Mammary epithelial cell (primary cell): ENCODE data around the gene MYH10.

Experiments used
- EZH2 ChIP-seq: IDR thresholded peaks from 2 replicates; pipeline ENCODE4 v1.6.1; 2012; ENCODE audit warnings: low read length, inconsistent platforms, borderline replicate concordance
- TF ChIP-seq, protein P1 (sequence below), 2 donors: IDR thresholded peaks in 1 of 2; conservative IDR thresholded peaks in 1 of 2; 2 replicates each; pipeline ENCODE4 v1.5.1; 2011 to 2012; ENCODE audit warnings: inconsistent platforms in 2 of 2, low read length in 2 of 2, mild to moderate bottlenecking in 2 of 2, control low read depth in 1 of 2, low read depth in 1 of 2; ENCODE audit not compliant: insufficient read depth in 1 of 2; ENCODE audit errors: extremely low read depth in 1 of 2

GRCh38 chr17:8436169-8436843 is 194.2 kb downstream of the MYH10 start:
- TF ChIP-seq, protein P1, sequence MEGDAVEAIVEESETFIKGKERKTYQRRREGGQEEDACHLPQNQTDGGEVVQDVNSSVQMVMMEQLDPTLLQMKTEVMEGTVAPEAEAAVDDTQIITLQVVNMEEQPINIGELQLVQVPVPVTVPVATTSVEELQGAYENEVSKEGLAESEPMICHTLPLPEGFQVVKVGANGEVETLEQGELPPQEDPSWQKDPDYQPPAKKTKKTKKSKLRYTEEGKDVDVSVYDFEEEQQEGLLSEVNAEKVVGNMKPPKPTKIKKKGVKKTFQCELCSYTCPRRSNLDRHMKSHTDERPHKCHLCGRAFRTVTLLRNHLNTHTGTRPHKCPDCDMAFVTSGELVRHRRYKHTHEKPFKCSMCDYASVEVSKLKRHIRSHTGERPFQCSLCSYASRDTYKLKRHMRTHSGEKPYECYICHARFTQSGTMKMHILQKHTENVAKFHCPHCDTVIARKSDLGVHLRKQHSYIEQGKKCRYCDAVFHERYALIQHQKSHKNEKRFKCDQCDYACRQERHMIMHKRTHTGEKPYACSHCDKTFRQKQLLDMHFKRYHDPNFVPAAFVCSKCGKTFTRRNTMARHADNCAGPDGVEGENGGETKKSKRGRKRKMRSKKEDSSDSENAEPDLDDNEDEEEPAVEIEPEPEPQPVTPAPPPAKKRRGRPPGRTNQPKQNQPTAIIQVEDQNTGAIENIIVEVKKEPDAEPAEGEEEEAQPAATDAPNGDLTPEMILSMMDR (conservative IDR thresholded peaks at IDR 0.05 in 1 of 2, IDR thresholded peaks at IDR 0.05 in 1 of 2; ENCODE audit: extremely low read depth in 1 of 2, insufficient read depth in 1 of 2, low read depth in 1 of 2, low read length in 2 of 2), result peak in 1 of 2 donors; percentile 14
- TF ChIP-seq EZH2, result no peak
